ENCODE measurements around the gene TLCD5.
A peak's percentile ranks its signal among the peaks of the same experiment; 100 is the strongest.

Gene TLCD5

GRCh38 chr11:120338107-120338933, 13.2 kb downstream of the TLCD5 start:
- DNase-seq, result no peak

- no peak for DNase-seq
Measured at GRCh38 chr11:120339394-120339890, 14.3 kb downstream of the TLCD5 start.

- no peak for DNase-seq
Measured at GRCh38 chr11:120340529-120340928, 15.4 kb downstream of the TLCD5 start.

GRCh38 chr11:120342226-120342625, 17.1 kb downstream of the TLCD5 start:
- no peak for DNase-seq

GRCh38 chr11:120342678-120343077, 17.6 kb downstream of the TLCD5 start:
- DNase-seq, result no peak

GRCh38 chr11:120343429-120343828, 18.3 kb downstream of the TLCD5 start:
- DNase-seq, result no peak

- DNase-seq, result peak; percentile 60 to 83
Measured at GRCh38 chr11:120344302-120345004, 19.4 kb downstream of the TLCD5 start.

GRCh38 chr11:120346233-120346632, 21.1 kb downstream of the TLCD5 start:
- DNase-seq, result no peak

- DNase-seq, result no peak
Measured at GRCh38 chr11:120350637-120351036, 25.5 kb downstream of the TLCD5 start.

GRCh38 chr11:120352405-120352804, 27.3 kb downstream of the TLCD5 start:
- no peak for DNase-seq

- DNase-seq, result no peak
Measured at GRCh38 chr11:120354068-120354467, 29.0 kb downstream of the TLCD5 start.

GRCh38 chr11:120354779-120355178, 29.7 kb downstream of the TLCD5 start:
- no peak for DNase-seq

- no peak for DNase-seq
Measured at GRCh38 chr11:120357620-120358019, 32.5 kb downstream of the TLCD5 start.

GRCh38 chr11:120358729-120359128, 33.6 kb downstream of the TLCD5 start:
- no peak for DNase-seq

- DNase-seq, result no peak
Measured at GRCh38 chr11:120363436-120363835, 38.3 kb downstream of the TLCD5 start.

- no peak for DNase-seq
Measured at GRCh38 chr11:120365512-120365911, 40.4 kb downstream of the TLCD5 start.

GRCh38 chr11:120372296-120372695, 47.2 kb downstream of the TLCD5 start:
- DNase-seq, result no peak

GRCh38 chr11:120375076-120375475, 50.0 kb downstream of the TLCD5 start:
- DNase-seq, result no peak

- DNase-seq, result no peak
Measured at GRCh38 chr11:120376547-120377182, 51.6 kb downstream of the TLCD5 start.

- DNase-seq, result no peak
Measured at GRCh38 chr11:120378474-120378873, 53.4 kb downstream of the TLCD5 start.

- DNase-seq, result no peak
Measured at GRCh38 chr11:120381401-120381800, 56.3 kb downstream of the TLCD5 start.

Measured in CD4-positive, alpha-beta T cell treated with Interleukin-4 for 1 hour (primary cell).